SK-N-SH treated with all-trans-retinoic acid at 6 μM for 48 hours (cell line): Measurements from ENCODE around the gene LRRC7.

Experiments used
- ATAC-seq: fragments of 200-7000 bp; cut with Tn5 transposase; 3 replicates; pipeline ENCODE4 v1.9.1; 2020; ENCODE audit warnings: mild to moderate bottlenecking, moderate library complexity
- ARNTL ChIP-seq: fragments of 450-650 bp; formaldehyde crosslinking; IDR thresholded peaks from 2 replicates; pipeline ENCODE4 v1.5.0; 2020; ENCODE audit warnings: low read depth, mild to moderate bottlenecking, moderate library complexity, borderline replicate concordance
- BACH2 ChIP-seq: fragments of 250-450 bp; sonication (Bioruptor Pico); IDR thresholded peaks from 2 replicates; pipeline ENCODE4 v1.9.0; 2021; ENCODE audit warnings: mild to moderate bottlenecking, borderline replicate concordance
- CSDC2 ChIP-seq: fragments of 250-450 bp; sonication (Bioruptor Pico); IDR thresholded peaks from 2 replicates; pipeline ENCODE4 v1.5.0; 2020; ENCODE audit warnings: mild to moderate bottlenecking, moderate library complexity
- ESRRG ChIP-seq: fragments of 250-450 bp; sonication (Bioruptor Pico); IDR thresholded peaks from 2 replicates; pipeline ENCODE4 v1.6.1; 2021; ENCODE audit warnings: mild to moderate bottlenecking
- GLIS3 ChIP-seq: fragments of 250-450 bp; sonication (Bioruptor Pico); IDR thresholded peaks from 2 replicates; pipeline ENCODE4 v1.5.0; 2020; ENCODE audit warnings: mild to moderate bottlenecking, moderate library complexity
- ISL1 ChIP-seq: fragments of 250-450 bp; sonication (Bioruptor Pico); IDR thresholded peaks from 2 replicates; pipeline ENCODE4 v2.1.2; 2022; ENCODE audit warnings: mild to moderate bottlenecking, moderate library complexity
- OSR1 ChIP-seq: fragments of 250-450 bp; sonication (Bioruptor Pico); IDR thresholded peaks from 2 replicates; pipeline ENCODE4 v1.8.0; 2022; ENCODE audit warnings: moderate library complexity, mild to moderate bottlenecking, inconsistent platforms
- PATZ1 ChIP-seq: fragments of 250-450 bp; sonication (Bioruptor Pico); IDR thresholded peaks from 2 replicates; pipeline ENCODE4 v1.8.0; 2020; ENCODE audit warnings: mild to moderate bottlenecking, moderate library complexity, borderline replicate concordance
- PPARA ChIP-seq: fragments of 250-450 bp; sonication (Bioruptor Pico); IDR thresholded peaks from 2 replicates; pipeline ENCODE4 v1.5.0; 2020; ENCODE audit warnings: mild to moderate bottlenecking, borderline replicate concordance
- RARB ChIP-seq: fragments of 250-450 bp; sonication (Bioruptor Pico); IDR thresholded peaks from 2 replicates; pipeline ENCODE4 v1.8.0; 2021; ENCODE audit warnings: mild to moderate bottlenecking, moderate library complexity
- SNAI2 ChIP-seq: fragments of 250-450 bp; sonication (Bioruptor Pico); IDR thresholded peaks from 2 replicates; pipeline ENCODE4 v1.5.0; 2020; ENCODE audit warnings: mild to moderate bottlenecking, moderate library complexity
- TCF4 ChIP-seq: fragments of 250-450 bp; sonication (Bioruptor Pico); IDR thresholded peaks from 2 replicates; pipeline ENCODE4 v1.8.0; 2021; ENCODE audit warnings: mild to moderate bottlenecking, moderate library complexity, borderline replicate concordance
- TOX ChIP-seq: fragments of 250-450 bp; sonication (Bioruptor Pico); IDR thresholded peaks from 2 replicates; pipeline ENCODE4 v1.8.0; 2021; ENCODE audit warnings: mild to moderate bottlenecking, moderate library complexity, borderline replicate concordance
- TSHZ2 ChIP-seq: fragments of 250-450 bp; sonication (Bioruptor Pico); IDR thresholded peaks from 2 replicates; pipeline ENCODE4 v1.5.0; 2020; ENCODE audit warnings: mild to moderate bottlenecking, moderate library complexity
- ZC3H10 ChIP-seq: fragments of 250-450 bp; sonication (Bioruptor Pico); IDR thresholded peaks from 2 replicates; pipeline ENCODE4 v1.5.1; 2021; ENCODE audit warnings: mild to moderate bottlenecking, moderate library complexity
- ZFP3 ChIP-seq: fragments of 250-450 bp; sonication (Bioruptor Pico); IDR thresholded peaks from 2 replicates; pipeline ENCODE4 v1.5.0; 2020; ENCODE audit warnings: mild to moderate bottlenecking, moderate library complexity
- ZFP30 ChIP-seq: fragments of 450-650 bp; formaldehyde crosslinking; IDR thresholded peaks from 2 replicates; pipeline ENCODE4 v1.5.0; 2022; ENCODE audit warnings: mild to moderate bottlenecking, moderate library complexity
- ZNF565 ChIP-seq: fragments of 450-650 bp; formaldehyde crosslinking; conservative IDR thresholded peaks from 2 replicates; pipeline ENCODE4 v1.5.0; 2020; ENCODE audit warnings: low read depth, mild to moderate bottlenecking, moderate library complexity
- ZNF70 ChIP-seq: fragments of 450-650 bp; formaldehyde crosslinking; IDR thresholded peaks from 2 replicates; pipeline ENCODE4 v1.5.0; 2020; ENCODE audit warnings: mild to moderate bottlenecking, moderate library complexity
- ZNF8 ChIP-seq: fragments of 450-650 bp; formaldehyde crosslinking; IDR thresholded peaks from 2 replicates; pipeline ENCODE4 v1.5.0; 2020; ENCODE audit warnings: mild to moderate bottlenecking, moderate library complexity
- TF ChIP-seq, protein P1 (sequence below): fragments of 250-450 bp; sonication (Bioruptor Pico); IDR thresholded peaks from 2 replicates; pipeline ENCODE4 v1.8.0; 2021; ENCODE audit warnings: low read depth, mild to moderate bottlenecking, moderate library complexity, borderline replicate concordance
- TF ChIP-seq, protein P2 (sequence below): fragments of 250-450 bp; sonication (Bioruptor Pico); IDR thresholded peaks from 2 replicates; pipeline ENCODE4 v1.5.1; 2021; ENCODE audit warnings: mild to moderate bottlenecking, moderate library complexity

LRRC7 gene

DNA sequence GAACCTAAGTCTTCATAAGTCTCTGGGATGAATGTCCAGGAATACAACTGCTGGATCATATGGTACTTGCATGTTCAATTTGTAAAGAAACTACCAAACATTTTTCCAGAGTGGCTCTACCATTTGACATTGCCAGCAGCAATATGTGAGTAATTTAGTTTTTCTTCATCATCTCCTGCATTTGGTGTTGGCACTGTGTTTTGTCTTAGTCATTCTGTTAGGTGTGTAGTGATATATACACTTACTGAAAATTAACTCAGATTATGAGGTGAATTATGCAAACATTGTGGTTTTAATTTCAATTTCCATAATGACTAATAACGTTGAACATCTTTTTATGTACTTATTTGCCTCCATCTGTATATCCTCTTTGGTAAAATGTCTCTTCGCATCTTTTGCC lies 499.0 kb downstream of the LRRC7 start:
- no peak for ATAC-seq
- TF ChIP-seq ZFP3 (CRISPR knock-in tag) (no peak), ISL1 (no peak), ZFP30 (CRISPR knock-in tag) (no peak), ZNF565 (CRISPR knock-in tag) (no peak), ZNF8 (CRISPR knock-in tag) (no peak), CSDC2 (no peak), TSHZ2 (CRISPR knock-in tag) (no peak), ESRRG (CRISPR knock-in tag) (no peak), SNAI2 (no peak), ARNTL (CRISPR knock-in tag) (no peak), TCF4 (no peak), ZNF70 (CRISPR knock-in tag) (no peak), GLIS3 (CRISPR knock-in tag) (no peak), PPARA (no peak), RARB (CRISPR knock-in tag) (no peak), OSR1 (CRISPR knock-in tag) (no peak), BACH2 (no peak), TOX (no peak)
- TF ChIP-seq, protein P1, sequence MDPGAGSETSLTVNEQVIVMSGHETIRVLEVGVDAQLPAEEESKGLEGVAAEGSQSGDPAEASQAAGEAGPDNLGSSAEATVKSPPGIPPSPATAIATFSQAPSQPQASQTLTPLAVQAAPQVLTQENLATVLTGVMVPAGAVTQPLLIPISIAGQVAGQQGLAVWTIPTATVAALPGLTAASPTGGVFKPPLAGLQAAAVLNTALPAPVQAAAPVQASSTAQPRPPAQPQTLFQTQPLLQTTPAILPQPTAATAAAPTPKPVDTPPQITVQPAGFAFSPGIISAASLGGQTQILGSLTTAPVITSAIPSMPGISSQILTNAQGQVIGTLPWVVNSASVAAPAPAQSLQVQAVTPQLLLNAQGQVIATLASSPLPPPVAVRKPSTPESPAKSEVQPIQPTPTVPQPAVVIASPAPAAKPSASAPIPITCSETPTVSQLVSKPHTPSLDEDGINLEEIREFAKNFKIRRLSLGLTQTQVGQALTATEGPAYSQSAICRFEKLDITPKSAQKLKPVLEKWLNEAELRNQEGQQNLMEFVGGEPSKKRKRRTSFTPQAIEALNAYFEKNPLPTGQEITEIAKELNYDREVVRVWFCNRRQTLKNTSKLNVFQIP (CRISPR knock-in tag) = no peak
- TF ChIP-seq, protein P2, sequence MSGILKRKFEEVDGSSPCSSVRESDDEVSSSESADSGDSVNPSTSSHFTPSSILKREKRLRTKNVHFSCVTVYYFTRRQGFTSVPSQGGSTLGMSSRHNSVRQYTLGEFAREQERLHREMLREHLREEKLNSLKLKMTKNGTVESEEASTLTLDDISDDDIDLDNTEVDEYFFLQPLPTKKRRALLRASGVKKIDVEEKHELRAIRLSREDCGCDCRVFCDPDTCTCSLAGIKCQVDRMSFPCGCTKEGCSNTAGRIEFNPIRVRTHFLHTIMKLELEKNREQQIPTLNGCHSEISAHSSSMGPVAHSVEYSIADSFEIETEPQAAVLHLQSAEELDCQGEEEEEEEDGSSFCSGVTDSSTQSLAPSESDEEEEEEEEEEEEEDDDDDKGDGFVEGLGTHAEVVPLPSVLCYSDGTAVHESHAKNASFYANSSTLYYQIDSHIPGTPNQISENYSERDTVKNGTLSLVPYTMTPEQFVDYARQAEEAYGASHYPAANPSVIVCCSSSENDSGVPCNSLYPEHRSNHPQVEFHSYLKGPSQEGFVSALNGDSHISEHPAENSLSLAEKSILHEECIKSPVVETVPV (CRISPR knock-in tag) = no peak

DNA sequence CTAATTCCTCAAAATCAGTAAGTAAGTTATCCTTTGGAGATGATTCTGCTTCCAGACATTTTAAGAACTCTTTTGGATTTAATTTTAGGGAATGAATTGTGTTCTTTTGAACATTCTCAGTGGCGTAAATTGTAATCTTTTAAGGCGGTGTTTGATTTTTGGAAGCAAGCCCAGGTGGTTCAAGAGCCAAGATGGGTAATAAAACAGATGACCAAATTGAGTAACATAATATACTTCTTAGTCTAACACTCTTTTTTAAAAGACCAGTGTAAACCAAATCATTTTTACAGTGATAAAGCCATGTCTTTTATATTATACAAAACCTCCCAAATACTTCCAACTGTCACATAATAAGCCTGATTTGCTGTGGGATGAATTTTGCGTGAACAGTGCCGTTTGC lies 503.9 kb downstream of the LRRC7 start:
- TF ChIP-seq ZNF8 (CRISPR knock-in tag) (no peak), PPARA (no peak), ISL1 (0 out of 2 replicates have a peak, but pooled peaks have one; percentile 26), ESRRG (CRISPR knock-in tag) (no peak), TOX (no peak), TCF4 (no peak), ZFP30 (CRISPR knock-in tag) (no peak), ZNF565 (CRISPR knock-in tag) (no peak)
- TF ChIP-seq, protein P2 (CRISPR knock-in tag) = no peak
- ATAC-seq = no peak

DNA sequence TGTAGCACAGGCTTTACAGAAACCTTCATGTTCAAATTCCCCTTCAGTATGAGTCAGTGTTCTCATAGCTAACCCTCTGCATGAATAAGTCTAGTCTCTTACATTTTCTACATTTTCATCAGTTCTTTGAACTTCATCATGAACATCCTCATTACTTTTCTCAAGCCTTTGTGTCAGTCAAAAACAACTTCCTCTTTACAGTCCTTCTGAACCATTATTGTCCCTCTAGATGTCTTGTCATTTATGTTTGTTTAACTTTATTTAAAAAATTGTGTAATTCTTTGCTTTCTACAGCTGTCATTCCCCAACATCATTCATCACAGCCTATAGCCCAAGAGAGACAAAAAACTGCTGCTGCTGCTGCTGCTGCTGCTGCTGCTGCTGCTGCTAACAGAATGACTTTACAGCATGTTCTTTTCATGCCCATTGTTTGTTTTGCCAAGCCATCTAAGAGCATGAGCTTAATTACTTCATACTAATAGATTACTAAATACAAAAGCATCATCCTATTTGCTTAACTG lies 504.6 kb downstream of the LRRC7 start:
- ATAC-seq = peak; percentile 71; the same call in 2 of the 3 replicates
- TF ChIP-seq OSR1 (CRISPR knock-in tag) (no peak), PATZ1 (no peak), ZFP3 (CRISPR knock-in tag) (no peak), PPARA (no peak), TSHZ2 (CRISPR knock-in tag) (no peak), ZC3H10 (CRISPR knock-in tag) (no peak), SNAI2 (no peak), ZNF70 (CRISPR knock-in tag) (no peak), ZNF565 (CRISPR knock-in tag) (no peak), TOX (no peak), ISL1 (no peak)
- TF ChIP-seq, protein P2 (CRISPR knock-in tag) = no peak
